NCI-H2196 treated with DMSO at 0.1 percent for 48 hours (cell line): ENCODE data around the gene GIMAP7.

ENCODE experiments used
- DNase-seq: peaks from one replicate; lab custom pipeline; 2025; ENCODE audit not compliant: unreplicated experiment; lab: John Stamatoyannopoulos, UW

GIMAP7 gene

GRCh38 chr7:150569245-150569955 is 54.7 kb downstream of the GIMAP7 start:
- no peak for DNase-seq
